ENCODE results near the gene CCL4. TPM values are rescaled to one million over a fixed set of nuclear protein-coding genes. Genes with fewer than 3 reads are reported as not detected.

CCL4 gene
- total RNA-seq, 2 donors from 2014 or later: not detected

DNA sequence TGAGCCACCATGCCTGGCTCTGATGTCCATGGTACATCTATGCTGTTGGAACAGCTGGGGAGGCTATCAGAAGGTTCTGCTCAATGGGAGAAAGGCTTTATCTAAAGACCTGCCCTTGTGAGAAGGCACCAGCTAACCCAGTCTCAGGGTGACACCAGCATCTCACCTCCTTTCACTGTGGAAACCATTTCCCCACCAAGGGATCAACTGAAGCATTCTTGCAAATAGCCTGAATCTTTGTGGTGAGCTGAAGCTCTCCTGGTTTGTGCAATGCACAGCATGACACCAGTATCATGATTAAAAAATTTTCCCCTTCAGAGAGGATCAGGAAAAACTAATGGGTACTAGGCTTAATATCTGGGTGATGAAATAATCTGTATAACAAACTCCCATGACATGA lies 34.5 kb upstream of the CCL4 start:
- Histone ChIP-seq H3K4me3 (ENCODE audit: low read length) (no peak overlapping the region), H3K27ac (ENCODE audit: low read depth, low read length) (no peak overlapping the region), H3K9me3 (ENCODE audit: control insufficient read depth, low read length) (no peaks in the 10 kb centered on the region), H3K27me3 (ENCODE audit: control insufficient read depth, insufficient read depth, low read length, poor library complexity, severe bottlenecking) (peaks cover 5% of the 10 kb centered on the region), H3K9ac (ENCODE audit: extremely low read depth, low read length, poor library complexity, severe bottlenecking) (no peak overlapping the region), H3K36me3 (ENCODE audit: control insufficient read depth, insufficient read depth, low read length) (no peaks in the 10 kb centered on the region), H3K4me1 (ENCODE audit: control insufficient read depth, insufficient read depth, low read length) (no peaks in the 10 kb centered on the region)
- H3K4me3 Mint-ChIP-seq: no peak overlapping the region
- TF ChIP-seq, protein P1, sequence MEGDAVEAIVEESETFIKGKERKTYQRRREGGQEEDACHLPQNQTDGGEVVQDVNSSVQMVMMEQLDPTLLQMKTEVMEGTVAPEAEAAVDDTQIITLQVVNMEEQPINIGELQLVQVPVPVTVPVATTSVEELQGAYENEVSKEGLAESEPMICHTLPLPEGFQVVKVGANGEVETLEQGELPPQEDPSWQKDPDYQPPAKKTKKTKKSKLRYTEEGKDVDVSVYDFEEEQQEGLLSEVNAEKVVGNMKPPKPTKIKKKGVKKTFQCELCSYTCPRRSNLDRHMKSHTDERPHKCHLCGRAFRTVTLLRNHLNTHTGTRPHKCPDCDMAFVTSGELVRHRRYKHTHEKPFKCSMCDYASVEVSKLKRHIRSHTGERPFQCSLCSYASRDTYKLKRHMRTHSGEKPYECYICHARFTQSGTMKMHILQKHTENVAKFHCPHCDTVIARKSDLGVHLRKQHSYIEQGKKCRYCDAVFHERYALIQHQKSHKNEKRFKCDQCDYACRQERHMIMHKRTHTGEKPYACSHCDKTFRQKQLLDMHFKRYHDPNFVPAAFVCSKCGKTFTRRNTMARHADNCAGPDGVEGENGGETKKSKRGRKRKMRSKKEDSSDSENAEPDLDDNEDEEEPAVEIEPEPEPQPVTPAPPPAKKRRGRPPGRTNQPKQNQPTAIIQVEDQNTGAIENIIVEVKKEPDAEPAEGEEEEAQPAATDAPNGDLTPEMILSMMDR (conservative IDR thresholded peaks at IDR 0.05): no peak
- no peaks in the 10 kb centered on the region for H3K9me3 Mint-ChIP-seq
- H3K36me3 Mint-ChIP-seq (ENCODE audit: low read depth): no peaks in the 10 kb centered on the region
- no peaks in the 10 kb centered on the region for H3K27me3 Mint-ChIP-seq (ENCODE audit: insufficient read depth)
- no peak for DNase-seq
- H3K4me1 Mint-ChIP-seq: no peaks in the 10 kb centered on the region
- H3K27ac Mint-ChIP-seq: no peak overlapping the region

DNA sequence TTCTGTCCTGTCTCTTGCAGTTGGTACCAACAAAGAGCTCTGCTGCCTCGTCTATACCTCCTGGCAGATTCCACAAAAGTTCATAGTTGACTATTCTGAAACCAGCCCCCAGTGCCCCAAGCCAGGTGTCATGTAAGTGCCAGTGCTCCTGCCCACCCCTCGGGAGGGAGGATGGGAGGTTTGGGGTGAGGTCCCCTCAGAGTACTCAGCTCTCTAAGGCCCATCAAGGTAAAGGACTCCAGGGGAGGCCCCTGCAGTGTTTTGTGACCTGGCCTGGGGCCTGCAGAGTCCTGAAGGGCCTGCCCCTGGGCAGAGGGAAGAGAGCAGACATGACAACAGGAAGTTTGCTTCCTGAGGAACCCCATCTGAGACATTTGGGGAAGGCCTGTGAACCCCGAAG lies 33.2 kb upstream of the CCL4 start:
- Mint-ChIP-seq H3K36me3 (ENCODE audit: low read depth) (no peaks in the 10 kb centered on the region), H3K27ac (no peak overlapping the region), H3K4me3 (no peak overlapping the region), H3K27me3 (ENCODE audit: insufficient read depth) (no peaks in the 10 kb centered on the region), H3K9me3 (no peaks in the 10 kb centered on the region), H3K4me1 (no peaks in the 10 kb centered on the region)
- 77 to 100% methylated on average over 2 to 3 of the region's 3 CpGs for WGBS, 2 experiments (ENCODE audit: insufficient coverage in 1 of 2, insufficient read length in 1 of 2)
- H3K9ac ChIP-seq (ENCODE audit: extremely low read depth, low read length, poor library complexity, severe bottlenecking): no peak overlapping the region
- H3K9me3 ChIP-seq (ENCODE audit: control insufficient read depth, low read length): no peaks in the 10 kb centered on the region
- no peak for DNase-seq
- no peaks in the 10 kb centered on the region for H3K36me3 ChIP-seq (ENCODE audit: control insufficient read depth, insufficient read depth, low read length)
- peaks cover 6% of the 10 kb centered on the region for H3K27me3 ChIP-seq (ENCODE audit: control insufficient read depth, insufficient read depth, low read length, poor library complexity, severe bottlenecking)
- no peak overlapping the region for H3K4me3 ChIP-seq (ENCODE audit: low read length)
- TF ChIP-seq, protein P1 (conservative IDR thresholded peaks at IDR 0.05): no peak
- H3K27ac ChIP-seq (ENCODE audit: low read depth, low read length): no peak overlapping the region
- H3K4me1 ChIP-seq (ENCODE audit: control insufficient read depth, insufficient read depth, low read length): no peaks in the 10 kb centered on the region

DNA sequence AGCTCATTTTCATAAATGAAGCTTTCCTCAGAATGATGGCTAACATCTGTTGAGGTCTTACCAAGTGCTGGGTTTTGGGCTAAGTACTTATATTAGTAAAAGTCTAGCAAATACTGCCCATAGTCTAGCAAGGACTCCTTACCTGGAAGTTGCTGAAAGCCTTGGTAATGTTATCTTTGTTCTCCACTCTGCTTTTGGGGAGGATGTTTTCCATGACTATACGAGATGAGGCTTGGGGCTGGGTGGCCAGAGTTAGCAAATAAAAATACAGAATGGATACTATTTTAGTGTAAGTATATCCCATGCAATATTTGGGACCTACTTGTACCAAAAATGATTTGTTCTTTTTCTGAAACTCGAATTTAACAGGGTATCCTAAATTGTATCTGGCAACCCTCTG lies 31.9 kb upstream of the CCL4 start:
- WGBS, 2 experiments (ENCODE audit: insufficient coverage in 1 of 2, insufficient read length in 1 of 2): 83 to 88% methylated on average over 1 to 2 of the region's 2 CpGs
- DNase-seq: no peak

More for the DNA sequence above, 31.9 kb upstream of the CCL4 start:
- Mint-ChIP-seq H3K36me3 (ENCODE audit: low read depth) (no peaks in the 10 kb centered on the region), H3K4me3 (no peak overlapping the region), H3K27me3 (ENCODE audit: insufficient read depth) (peaks cover 2% of the 10 kb centered on the region), H3K27ac (no peak overlapping the region), H3K9me3 (no peaks in the 10 kb centered on the region), H3K4me1 (no peaks in the 10 kb centered on the region)
- Histone ChIP-seq H3K9me3 (ENCODE audit: control insufficient read depth, low read length) (no peaks in the 10 kb centered on the region), H3K27me3 (ENCODE audit: control insufficient read depth, insufficient read depth, low read length, poor library complexity, severe bottlenecking) (peaks cover 6% of the 10 kb centered on the region), H3K27ac (ENCODE audit: low read depth, low read length) (no peak overlapping the region), H3K4me1 (ENCODE audit: control insufficient read depth, insufficient read depth, low read length) (no peaks in the 10 kb centered on the region), H3K36me3 (ENCODE audit: control insufficient read depth, insufficient read depth, low read length) (no peaks in the 10 kb centered on the region), H3K4me3 (ENCODE audit: low read length) (no peak overlapping the region), H3K9ac (ENCODE audit: extremely low read depth, low read length, poor library complexity, severe bottlenecking) (no peak overlapping the region)
- TF ChIP-seq, protein P1 (conservative IDR thresholded peaks at IDR 0.05): no peak
